ENCODE data around the gene AKR1B15.
"Not testable (repeated sequence)": the region's sequence is repeated elsewhere in the genome, so short reads cannot be mapped to it uniquely, and the experiment has no call there.

Gene AKR1B15

GRCh38 chr7:134567368-134567767 lies 18.5 kb downstream of the AKR1B15 start:
- DNase-seq = no peak

- DNase-seq = not testable (repeated sequence)
These were observed 21.1 kb downstream of the AKR1B15 start for GRCh38 chr7:134569962-134570361.

GRCh38 chr7:134571101-134571500 lies 22.2 kb downstream of the AKR1B15 start:
- no peak for DNase-seq

GRCh38 chr7:134571746-134572461 lies 23.0 kb downstream of the AKR1B15 start:
- no peak for DNase-seq

DNA sequence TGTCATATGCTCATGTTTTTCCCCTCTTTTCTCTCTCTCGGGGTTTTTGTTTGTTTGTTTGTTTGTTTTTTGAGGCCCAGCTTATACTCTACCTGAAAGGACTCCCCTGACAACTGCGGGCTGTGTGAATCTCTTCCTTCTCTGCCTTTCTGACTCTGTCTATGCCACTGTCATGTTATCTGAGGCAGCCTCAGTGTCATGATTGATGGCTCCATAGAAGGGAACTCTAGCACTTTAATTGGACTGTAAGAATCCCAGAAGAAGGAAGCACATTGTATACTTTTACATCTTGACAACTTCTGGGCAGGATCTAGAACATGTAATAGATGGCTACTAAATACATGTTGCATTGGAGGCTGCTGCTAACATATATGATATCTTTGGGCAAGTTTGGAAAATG lies 25.4 kb downstream of the AKR1B15 start:
- no peak for DNase-seq

DNA sequence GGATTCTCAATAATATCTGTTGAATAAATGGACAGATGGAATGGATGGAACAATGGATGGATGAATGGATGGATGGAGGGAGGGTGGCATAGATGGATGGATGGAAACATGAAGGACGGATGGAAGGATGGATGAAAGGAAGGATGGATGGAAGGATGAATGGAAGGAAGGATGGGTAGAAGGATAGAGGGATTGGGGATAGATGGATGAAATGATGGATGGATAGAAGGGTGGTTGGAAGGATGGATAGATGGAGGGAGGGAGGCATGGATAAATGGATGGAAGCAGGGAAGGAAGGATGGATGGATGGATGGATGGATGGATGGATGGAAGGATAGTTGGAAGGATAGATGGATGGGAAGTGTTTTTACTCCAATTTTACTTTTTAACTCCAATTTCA lies 35.4 kb downstream of the AKR1B15 start:
- no peak for DNase-seq

- no peak for DNase-seq
These were observed 37.0 kb downstream of the AKR1B15 start for GRCh38 chr7:134585897-134586296.

GRCh38 chr7:134587750-134588149 lies 38.8 kb downstream of the AKR1B15 start:
- no peak for DNase-seq

DNA sequence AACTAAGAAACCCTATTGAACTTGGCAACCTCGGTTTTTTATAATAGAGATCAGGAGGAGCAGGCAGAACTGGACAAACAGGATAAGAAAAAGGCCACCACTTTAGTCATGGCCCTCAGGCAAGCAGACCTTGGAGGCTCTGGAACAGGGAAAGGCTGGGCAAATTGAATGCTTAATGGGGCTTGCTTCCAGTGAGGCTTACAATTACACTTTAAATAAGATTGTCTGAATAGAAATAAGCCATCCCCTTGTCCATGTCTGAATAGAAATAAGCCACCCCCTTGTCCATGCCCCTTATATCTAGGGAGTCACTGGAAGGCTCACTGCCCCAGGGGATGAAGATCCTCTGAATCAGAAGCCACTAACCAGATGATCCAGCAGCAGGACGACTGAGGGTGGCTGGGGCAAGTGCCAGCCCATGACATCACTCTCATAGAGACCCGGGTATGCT lies 40.6 kb downstream of the AKR1B15 start:
- no peak for DNase-seq

GRCh38 chr7:134593530-134594392 lies 44.9 kb downstream of the AKR1B15 start:
- DNase-seq = no peak

GRCh38 chr7:134594877-134595276 lies 46.0 kb downstream of the AKR1B15 start:
- DNase-seq = no peak

- DNase-seq = no peak
These were observed 50.5 kb downstream of the AKR1B15 start for GRCh38 chr7:134599371-134599770.

DNA sequence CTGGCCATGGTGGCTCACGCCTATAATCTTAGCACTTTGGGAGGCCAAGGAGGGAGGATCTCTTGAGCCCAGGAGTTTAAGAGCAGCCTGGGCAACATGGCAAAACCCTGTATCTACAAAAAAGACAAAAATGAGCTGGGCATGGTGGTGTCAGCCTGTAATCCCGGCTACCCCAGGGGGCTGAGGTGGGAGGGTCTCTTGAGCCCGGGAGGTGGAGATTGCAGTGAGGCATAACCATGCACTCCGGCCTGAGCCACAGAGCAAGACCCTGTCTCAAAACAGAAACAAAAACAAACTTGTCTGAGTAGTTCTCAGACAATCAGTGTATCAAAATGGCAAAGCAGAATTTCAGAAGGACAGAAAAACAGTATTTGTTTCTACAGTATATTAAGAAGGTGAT lies 52.5 kb downstream of the AKR1B15 start:
- no peak for DNase-seq

DNA sequence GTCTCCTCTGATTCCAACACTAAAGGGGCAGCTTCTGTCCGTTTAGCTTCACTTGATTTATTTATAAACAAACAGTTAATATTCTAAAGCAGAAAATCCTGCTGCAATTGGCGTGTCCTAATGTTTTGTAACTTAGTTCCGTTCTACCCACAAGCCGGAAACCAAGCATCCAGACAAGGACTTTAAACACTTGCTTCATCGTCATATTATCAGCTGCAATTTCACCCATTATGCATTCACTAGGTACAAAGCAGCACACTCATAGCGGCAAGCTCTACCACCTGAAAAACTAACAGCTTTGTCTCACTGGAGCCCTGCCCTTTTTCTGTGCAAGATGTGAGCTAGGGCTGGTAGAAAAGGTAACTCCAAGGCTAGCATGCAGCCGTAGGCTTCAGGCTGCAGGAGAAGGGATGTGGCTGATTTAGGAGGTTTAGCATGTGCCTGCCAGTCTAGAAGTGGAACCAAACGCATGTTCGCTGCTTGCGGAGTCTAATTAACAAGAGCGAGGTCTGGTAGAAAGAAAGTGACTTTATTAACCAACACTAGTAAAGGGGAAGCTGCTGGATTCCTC lies 54.1 kb downstream of the AKR1B15 start:
- DNase-seq = no peak

- peak; percentile 55 for DNase-seq
These were observed 57.3 kb downstream of the AKR1B15 start for GRCh38 chr7:134605978-134606923.

DNA sequence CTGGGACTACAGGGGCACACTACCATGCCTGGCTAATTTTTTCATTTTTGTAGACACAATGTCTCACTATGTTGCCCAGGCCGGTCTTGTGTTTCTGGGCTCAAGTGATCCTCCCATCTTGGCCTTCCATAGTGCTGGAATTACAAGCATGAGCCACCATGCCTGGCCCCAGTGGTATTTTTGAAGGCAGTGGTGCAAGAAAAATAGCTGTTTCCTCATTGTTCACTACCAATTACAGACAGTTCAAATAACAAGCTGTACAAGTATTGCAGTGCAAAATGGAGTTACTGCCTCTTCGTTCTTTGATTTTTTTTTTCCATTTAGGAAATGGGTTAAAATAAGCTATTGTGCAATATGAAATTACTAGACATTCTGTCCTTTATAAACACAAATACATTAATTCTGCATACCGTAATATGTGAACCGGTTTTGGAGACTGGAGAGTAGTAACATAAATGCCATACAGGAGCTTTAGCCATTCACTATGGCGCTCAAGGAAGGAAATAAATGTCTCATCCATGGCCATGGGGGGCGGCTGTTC lies 62.8 kb downstream of the AKR1B15 start:
- no peak for DNase-seq

DNA sequence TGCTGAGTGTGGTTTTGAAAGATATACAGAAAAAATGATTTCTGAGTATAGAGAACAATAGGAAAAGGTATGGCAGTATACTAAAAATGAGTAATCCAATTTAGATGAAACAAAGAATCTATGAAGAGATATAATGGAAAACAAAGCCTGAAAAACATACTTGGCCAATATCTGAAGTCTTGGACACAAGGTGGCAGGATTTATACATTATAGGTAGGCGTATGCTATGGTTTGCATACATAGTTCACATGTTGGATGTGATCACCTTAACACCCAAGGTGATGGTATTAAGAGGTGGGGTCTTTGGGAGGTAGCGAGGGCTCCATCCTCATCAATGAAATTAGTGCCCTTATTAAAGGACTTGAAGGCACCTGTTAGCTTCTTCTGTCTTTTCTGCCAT lies 63.3 kb downstream of the AKR1B15 start:
- no peak for DNase-seq

GRCh38 chr7:134613623-134614347 lies 64.9 kb downstream of the AKR1B15 start:
- no peak for DNase-seq

- no peak for DNase-seq
These were observed 67.7 kb downstream of the AKR1B15 start for GRCh38 chr7:134616611-134617010.

GRCh38 chr7:134618756-134619530 lies 70.0 kb downstream of the AKR1B15 start:
- no peak for DNase-seq

Measured in activated naive CD4-positive, alpha-beta T cell treated with anti-CD3 and anti-CD28 coated beads, Interleukin-2, amount 50 U/mL, for 16 hours (primary cell).